CD4-positive, alpha-beta T cell treated with Interleukin-15 for 1 hour (primary cell): ENCODE measurements around the gene DNAH9.

ENCODE experiments used
- DNase-seq: peaks from one replicate; pipeline ENCODE4 v3.0.0-alpha.2; 2020

DNAH9 gene

GRCh38 chr17:11779892-11780291, 181.6 kb downstream of the DNAH9 start:
- no peak for DNase-seq

GRCh38 chr17:11780621-11781020, 182.4 kb downstream of the DNAH9 start:
- DNase-seq = no peak

GRCh38 chr17:11786711-11787438, 188.6 kb downstream of the DNAH9 start:
- DNase-seq = no peak

- DNase-seq = no peak
These were observed 197.6 kb downstream of the DNAH9 start for GRCh38 chr17:11795906-11796305.

GRCh38 chr17:11797803-11798202, 199.5 kb downstream of the DNAH9 start:
- DNase-seq = no peak

- DNase-seq = no peak
These were observed 205.1 kb downstream of the DNAH9 start for GRCh38 chr17:11803231-11803969.

- DNase-seq = no peak
These were observed 206.9 kb downstream of the DNAH9 start for GRCh38 chr17:11805138-11805537.

GRCh38 chr17:11805952-11806351, 207.7 kb downstream of the DNAH9 start:
- no peak for DNase-seq

GRCh38 chr17:11807606-11808005, 209.3 kb downstream of the DNAH9 start:
- DNase-seq = no peak

GRCh38 chr17:11813278-11813677, 215.0 kb downstream of the DNAH9 start:
- DNase-seq = no peak

GRCh38 chr17:11813871-11814270, 215.6 kb downstream of the DNAH9 start:
- DNase-seq = no peak

GRCh38 chr17:11814655-11815262, 216.5 kb downstream of the DNAH9 start:
- DNase-seq = no peak

- DNase-seq = no peak
These were observed 218.1 kb downstream of the DNAH9 start for GRCh38 chr17:11816409-11816808.

GRCh38 chr17:11823862-11824261, 225.6 kb downstream of the DNAH9 start:
- DNase-seq = no peak

- DNase-seq = no peak
These were observed 227.4 kb downstream of the DNAH9 start for GRCh38 chr17:11825572-11826209.

- DNase-seq = no peak
These were observed 234.3 kb downstream of the DNAH9 start for GRCh38 chr17:11832401-11833137.

- no peak for DNase-seq
These were observed 238.2 kb downstream of the DNAH9 start for GRCh38 chr17:11836508-11836907.

GRCh38 chr17:11840052-11840451, 241.8 kb downstream of the DNAH9 start:
- no peak for DNase-seq

GRCh38 chr17:11840831-11841230, 242.6 kb downstream of the DNAH9 start:
- no peak for DNase-seq

GRCh38 chr17:11848330-11848729, 250.1 kb downstream of the DNAH9 start:
- DNase-seq = no peak

GRCh38 chr17:11852231-11852630, 254.0 kb downstream of the DNAH9 start:
- DNase-seq = no peak

- no peak for DNase-seq
These were observed 254.6 kb downstream of the DNAH9 start for GRCh38 chr17:11852912-11853311.
